ENCODE data around the gene ROR2.
A peak's percentile ranks its signal among the peaks of the same experiment; 100 is the strongest.

Gene ROR2

DNA sequence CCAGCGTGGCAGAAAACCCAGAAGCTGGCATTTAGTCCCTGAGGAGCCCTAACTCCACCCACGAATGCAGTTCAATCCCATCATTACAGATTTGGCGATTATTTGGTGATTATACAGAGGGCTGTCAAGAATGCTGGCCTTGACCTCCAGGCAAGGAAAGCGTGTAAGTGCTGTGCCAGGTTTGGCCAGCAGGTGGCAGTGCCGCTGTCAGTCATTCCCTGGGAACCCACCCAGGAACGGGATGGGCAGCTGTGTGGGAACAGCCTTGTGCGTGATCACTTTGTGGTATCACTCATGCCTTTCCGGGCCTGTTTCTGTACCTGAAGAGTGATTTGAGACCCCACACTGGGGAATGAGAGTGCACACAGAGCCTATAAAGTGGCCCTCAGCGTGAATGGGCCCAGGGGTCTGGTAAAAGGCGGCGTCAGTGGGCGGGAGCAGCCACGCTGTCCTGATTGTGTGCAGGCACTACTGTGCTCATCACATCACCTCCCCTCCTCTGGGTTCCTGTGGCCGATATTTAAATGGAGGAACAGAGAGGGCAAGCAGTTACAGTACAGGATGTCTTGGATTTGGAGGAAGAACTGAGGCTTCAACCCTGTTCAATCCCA lies 215.6 kb downstream of the ROR2 start:
- peak; percentile 40 for DNase-seq

DNA sequence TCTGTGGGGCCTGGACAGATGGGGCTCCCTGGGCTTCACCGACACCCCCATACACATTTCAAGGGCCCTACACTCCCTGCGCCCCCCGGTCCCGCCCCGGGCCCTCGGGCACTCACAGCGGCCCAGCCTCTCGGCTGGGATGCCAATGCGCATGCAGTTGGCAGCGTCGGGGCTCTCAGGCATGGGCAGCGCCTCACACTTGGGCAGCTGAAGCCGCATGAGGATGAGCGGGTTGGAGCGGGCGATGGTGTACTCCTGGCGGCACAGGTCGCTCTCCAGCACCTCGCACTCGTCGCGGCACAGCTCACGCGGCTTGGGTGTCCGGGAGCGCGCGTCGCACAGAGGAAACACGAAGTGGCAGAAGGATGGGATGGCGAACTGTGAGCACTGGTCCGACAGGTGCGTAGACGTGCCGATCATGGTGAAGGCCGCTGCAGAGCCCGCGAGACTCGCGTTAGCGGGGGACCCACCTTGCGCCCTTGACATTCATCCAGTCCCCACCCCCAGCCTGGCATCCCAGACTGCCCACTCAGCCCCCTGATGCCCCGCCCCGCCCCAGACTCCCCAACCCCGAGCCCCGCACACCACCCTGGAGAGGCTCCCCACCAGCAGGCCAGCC lies 216.9 kb downstream of the ROR2 start:
- no peak for DNase-seq

DNA sequence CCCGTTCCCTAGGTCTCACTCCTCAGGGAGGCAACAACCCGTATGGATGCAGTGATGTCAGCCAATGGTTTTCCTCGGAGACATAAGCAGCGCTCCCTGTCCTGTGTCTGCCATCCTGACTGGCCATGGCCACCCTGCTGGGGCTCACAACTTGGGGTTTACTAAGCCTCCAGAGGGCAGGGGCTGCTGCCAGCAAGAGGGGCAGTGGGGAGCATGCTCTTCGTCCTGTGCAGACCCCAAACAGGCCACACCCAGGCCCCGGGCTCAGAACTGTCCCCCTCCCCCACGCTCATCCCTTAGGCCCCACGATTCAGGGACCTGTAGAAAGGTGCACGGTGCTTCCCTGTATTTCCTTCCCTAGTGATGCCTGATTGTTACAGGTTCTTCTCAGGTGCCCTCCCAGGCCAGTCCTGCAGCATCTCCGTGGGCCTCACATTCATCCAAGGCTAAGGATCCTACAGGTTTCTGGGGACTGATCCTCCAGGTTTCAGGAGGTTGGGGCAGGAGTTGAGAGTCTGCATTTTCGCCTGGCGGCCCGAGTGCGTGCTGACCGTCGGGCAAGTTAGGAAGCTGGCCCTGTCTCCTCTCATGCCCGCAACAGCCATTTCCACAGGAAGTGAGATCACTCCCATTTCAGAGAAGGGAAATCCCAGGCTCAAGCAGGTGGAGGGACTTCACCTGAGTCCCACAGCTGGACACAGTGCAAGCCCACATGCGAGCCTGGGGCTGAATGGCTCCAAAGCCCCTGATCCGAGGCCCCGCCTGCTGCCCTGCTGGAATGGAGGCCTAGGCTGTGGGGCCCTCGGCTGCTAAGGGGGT lies 217.6 kb downstream of the ROR2 start:
- no peak for DNase-seq

DNA sequence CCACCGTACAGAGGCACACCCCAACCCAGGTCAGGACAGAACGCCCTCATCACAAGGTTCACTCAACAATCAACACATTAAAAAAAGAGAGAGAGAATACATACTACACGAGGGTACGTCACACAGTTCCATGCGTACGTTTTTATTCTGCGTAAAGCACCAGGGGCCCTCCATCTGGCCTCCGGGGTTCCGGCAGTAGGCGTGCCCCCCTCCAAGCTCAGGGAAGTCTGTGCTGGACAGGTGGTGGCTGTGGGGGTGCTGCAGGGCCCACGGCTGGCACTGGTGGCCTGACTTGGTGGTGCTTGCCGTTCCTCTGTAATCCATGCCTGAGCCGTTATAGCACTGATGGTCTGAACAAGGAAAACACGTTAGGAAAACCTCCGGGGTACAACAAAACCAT lies 219.2 kb downstream of the ROR2 start:
- DNase-seq, result no peak

DNA sequence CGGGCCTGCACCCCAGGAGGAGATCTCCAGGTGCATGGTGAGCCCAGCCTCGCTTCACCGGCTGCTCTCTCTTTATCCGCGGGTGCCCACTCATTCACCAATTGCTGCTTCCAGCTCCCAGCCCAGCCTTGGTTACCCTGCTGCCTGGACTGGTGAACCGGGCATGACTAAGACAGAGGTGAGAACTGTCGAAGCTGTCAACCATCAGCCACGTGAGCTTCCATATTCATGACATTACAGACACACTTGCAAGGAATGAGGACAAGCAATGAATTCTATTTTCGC lies 220.5 kb downstream of the ROR2 start:
- no peak for DNase-seq

- no peak for DNase-seq
These were observed 222.1 kb downstream of the ROR2 start for GRCh38 chr9:91727972-91728371.

GRCh38 chr9:91727316-91727861 lies 222.6 kb downstream of the ROR2 start:
- DNase-seq, result peak; percentile 53

GRCh38 chr9:91726406-91727100 lies 223.5 kb downstream of the ROR2 start:
- DNase-seq, result no peak

DNA sequence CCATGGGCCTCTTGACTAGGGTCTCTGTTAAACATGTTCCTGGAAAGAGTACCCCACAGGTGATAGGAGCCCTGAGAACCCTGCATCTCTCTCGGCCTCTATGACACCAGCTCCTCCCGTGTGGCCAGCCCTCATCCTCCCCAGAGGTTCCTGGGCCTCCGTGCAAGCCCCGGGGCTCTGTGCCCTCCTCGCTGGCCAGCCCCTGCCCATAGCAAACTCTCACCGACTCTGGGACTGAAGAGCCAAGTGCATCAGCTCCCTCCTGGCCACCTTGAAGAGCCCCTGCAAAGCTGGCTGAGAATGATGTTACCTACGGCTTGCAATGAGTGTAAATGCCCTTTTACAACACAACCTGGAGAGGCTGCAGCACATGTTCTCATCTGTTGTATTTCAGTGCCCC lies 224.4 kb downstream of the ROR2 start:
- no peak for DNase-seq

DNA sequence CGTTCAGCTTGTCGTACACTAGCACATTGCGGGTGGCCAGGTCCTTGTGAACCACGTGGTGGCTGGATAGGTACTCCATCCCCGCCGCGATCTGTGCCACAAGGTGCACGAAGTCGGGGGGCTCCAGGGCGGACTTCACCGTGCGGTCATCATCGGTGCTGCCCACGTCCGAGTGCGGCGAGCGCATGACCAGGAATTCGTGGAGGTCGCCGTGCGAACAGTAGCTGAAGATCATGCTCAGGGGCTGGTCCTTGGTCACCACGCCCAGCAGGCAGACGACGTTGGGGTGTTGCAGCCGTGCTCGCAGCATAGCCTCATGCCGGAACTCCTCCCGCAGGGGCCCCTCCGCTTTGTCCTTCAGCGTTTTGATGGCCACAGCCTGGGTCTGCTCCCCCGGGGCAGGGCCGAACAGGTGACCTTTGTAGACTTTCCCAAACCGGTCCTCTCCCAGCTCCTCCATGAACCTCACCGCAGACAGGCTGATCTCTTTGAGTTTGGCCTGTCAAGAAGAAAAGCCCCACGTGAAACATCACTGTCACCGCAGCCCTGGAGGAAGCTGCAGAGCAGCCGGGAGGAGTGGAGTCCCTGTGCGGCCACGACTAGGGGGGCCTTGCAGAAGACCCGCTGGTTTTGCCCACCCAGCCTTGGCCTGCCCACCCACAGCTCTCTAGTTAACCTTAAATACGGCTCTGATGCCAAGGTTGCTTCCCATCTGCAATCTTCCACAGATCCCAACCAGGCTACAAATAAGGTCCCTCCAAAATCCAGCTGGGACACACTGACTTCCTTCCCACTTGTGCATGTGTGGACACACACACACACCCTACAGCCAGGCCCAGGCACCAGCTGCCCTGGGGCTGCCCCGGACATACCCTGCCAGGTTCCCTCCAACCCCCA lies 225.2 kb downstream of the ROR2 start:
- no peak for DNase-seq

- no peak for DNase-seq
These were observed 226.0 kb downstream of the ROR2 start for GRCh38 chr9:91724068-91724440.

GRCh38 chr9:91723420-91724067 lies 226.5 kb downstream of the ROR2 start:
- no peak for DNase-seq

GRCh38 chr9:91720751-91721705 lies 229.0 kb downstream of the ROR2 start:
- DNase-seq, result no peak

DNA sequence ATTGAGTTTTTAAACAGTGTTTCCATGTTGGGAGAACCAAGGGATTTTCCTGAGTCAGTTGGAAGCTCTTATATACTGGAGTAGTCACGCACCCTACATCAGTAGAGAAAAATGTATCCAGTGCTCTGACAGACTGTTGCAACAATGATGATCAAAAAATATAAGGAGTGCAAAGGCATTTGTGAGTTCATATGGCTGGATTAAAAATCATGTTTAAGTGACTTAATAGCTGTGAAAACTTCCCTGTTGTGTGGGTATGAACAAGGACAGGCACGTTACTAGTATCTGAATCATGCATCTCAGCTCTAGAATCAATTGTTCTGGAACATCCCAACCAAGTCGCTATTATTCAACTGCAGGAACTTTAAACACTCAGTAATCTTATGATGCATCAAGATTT lies 229.7 kb downstream of the ROR2 start:
- peak; percentile 22 for DNase-seq

DNA sequence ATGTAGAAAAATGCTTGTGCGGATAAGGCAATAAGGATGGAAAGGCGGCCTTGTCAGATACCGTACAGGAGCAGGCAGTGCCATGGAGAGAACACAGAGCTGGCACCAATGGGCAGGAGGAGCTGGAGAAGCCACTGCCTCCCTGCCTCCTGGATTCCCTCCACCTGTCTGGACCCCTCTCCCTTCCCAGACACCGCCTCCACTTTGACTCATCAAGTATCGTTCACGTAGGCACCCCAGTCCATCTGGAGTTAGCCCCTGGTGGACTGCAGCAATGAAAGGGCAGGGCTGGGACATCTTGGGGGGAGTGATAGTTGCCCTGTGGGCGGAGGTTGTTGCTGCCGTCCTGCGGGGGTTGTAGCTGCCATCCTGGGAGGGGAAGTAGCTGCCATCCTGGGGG lies 232.0 kb downstream of the ROR2 start:
- no peak for DNase-seq

DNA sequence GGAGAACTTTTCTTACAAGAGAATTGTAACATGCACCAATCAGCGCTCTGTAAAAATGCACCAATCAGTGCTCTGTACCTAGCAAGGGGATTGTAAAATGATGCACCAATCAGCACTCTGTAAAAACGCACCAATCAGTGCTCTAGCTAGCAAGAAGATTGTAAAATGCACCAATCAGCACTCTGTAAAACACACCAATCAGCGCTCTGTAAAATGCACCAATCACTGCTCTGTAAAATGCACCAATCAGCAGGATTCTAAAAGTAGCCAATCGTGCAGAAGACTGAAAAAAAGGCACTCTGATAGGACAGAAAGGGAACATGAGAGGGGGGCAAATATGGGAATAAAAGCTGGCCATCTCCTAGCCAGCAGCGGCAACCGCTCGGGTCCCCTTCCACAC lies 233.2 kb downstream of the ROR2 start:
- no peak for DNase-seq

- DNase-seq, result no peak
These were observed 233.8 kb downstream of the ROR2 start for GRCh38 chr9:91716239-91716638.

- no peak for DNase-seq
These were observed 235.0 kb downstream of the ROR2 start for GRCh38 chr9:91714874-91715615.

GRCh38 chr9:91714020-91714806 lies 235.8 kb downstream of the ROR2 start:
- peak; percentile 56 for DNase-seq
